IPS DF 4.7 (cell line): ENCODE measurements around the gene GOLGA6A.
"Not testable (repeated sequence)": the region's sequence is repeated elsewhere in the genome, so short reads cannot be mapped to it uniquely, and the experiment has no call there.

Source experiments
- DNase-seq: peaks from one replicate; pipeline ENCODE4 v3.0.0-alpha.2; 2013; ENCODE audit warnings: low spot score; ENCODE audit errors: extremely low read depth

GOLGA6A gene

GRCh38 chr15:74108611-74109010 is 26.3 kb upstream of the GOLGA6A start:
- not testable (repeated sequence) for DNase-seq

GRCh38 chr15:74108111-74108510 is 25.8 kb upstream of the GOLGA6A start:
- no peak for DNase-seq

- DNase-seq: peak; percentile 49
Observed at GRCh38 chr15:74099963-74100733, 17.8 kb upstream of the GOLGA6A start.

- not testable (repeated sequence) for DNase-seq
Observed at GRCh38 chr15:74096753-74097474, 14.6 kb upstream of the GOLGA6A start.

- not testable (repeated sequence) for DNase-seq
Observed at GRCh38 chr15:74095610-74096009, 13.3 kb upstream of the GOLGA6A start.

- not testable (repeated sequence) for DNase-seq
Observed at GRCh38 chr15:74094567-74094966, 12.2 kb upstream of the GOLGA6A start.

- not testable (repeated sequence) for DNase-seq
Observed at GRCh38 chr15:74075781-74076180, 6.6 kb downstream of the GOLGA6A start.

- not testable (repeated sequence) for DNase-seq
Observed at GRCh38 chr15:74072614-74073337, 9.6 kb downstream of the GOLGA6A start.

- DNase-seq: not testable (repeated sequence)
Observed at GRCh38 chr15:74072132-74072531, 10.2 kb downstream of the GOLGA6A start.

- DNase-seq: not testable (repeated sequence)
Observed at GRCh38 chr15:74071645-74072044, 10.7 kb downstream of the GOLGA6A start.

- not testable (repeated sequence) for DNase-seq
Observed at GRCh38 chr15:74065684-74066411, 16.5 kb downstream of the GOLGA6A start.

GRCh38 chr15:74064822-74065221 is 17.5 kb downstream of the GOLGA6A start:
- not testable (repeated sequence) for DNase-seq

GRCh38 chr15:74064183-74064582 is 18.2 kb downstream of the GOLGA6A start:
- not testable (repeated sequence) for DNase-seq

- DNase-seq: not testable (repeated sequence)
Observed at GRCh38 chr15:74063425-74064146, 18.8 kb downstream of the GOLGA6A start.

GRCh38 chr15:74062671-74063070 is 19.7 kb downstream of the GOLGA6A start:
- no peak for DNase-seq

GRCh38 chr15:74062236-74062635 is 20.1 kb downstream of the GOLGA6A start:
- DNase-seq: no peak

- DNase-seq: no peak
Observed at GRCh38 chr15:74060251-74060650, 22.1 kb downstream of the GOLGA6A start.

- not testable (repeated sequence) for DNase-seq
Observed at GRCh38 chr15:74059050-74059833, 23.1 kb downstream of the GOLGA6A start.

GRCh38 chr15:74056330-74056729 is 26.0 kb downstream of the GOLGA6A start:
- not testable (repeated sequence) for DNase-seq

GRCh38 chr15:74055804-74056203 is 26.5 kb downstream of the GOLGA6A start:
- no peak for DNase-seq
